Measurements from ENCODE around the gene KCNQ1. TPM values are rescaled to one million over a fixed set of nuclear protein-coding genes. Genes with fewer than 3 reads are reported as not detected.

Gene KCNQ1
- total RNA-seq, 1 experiment from 2014 or later = 10.7 TPM

DNA sequence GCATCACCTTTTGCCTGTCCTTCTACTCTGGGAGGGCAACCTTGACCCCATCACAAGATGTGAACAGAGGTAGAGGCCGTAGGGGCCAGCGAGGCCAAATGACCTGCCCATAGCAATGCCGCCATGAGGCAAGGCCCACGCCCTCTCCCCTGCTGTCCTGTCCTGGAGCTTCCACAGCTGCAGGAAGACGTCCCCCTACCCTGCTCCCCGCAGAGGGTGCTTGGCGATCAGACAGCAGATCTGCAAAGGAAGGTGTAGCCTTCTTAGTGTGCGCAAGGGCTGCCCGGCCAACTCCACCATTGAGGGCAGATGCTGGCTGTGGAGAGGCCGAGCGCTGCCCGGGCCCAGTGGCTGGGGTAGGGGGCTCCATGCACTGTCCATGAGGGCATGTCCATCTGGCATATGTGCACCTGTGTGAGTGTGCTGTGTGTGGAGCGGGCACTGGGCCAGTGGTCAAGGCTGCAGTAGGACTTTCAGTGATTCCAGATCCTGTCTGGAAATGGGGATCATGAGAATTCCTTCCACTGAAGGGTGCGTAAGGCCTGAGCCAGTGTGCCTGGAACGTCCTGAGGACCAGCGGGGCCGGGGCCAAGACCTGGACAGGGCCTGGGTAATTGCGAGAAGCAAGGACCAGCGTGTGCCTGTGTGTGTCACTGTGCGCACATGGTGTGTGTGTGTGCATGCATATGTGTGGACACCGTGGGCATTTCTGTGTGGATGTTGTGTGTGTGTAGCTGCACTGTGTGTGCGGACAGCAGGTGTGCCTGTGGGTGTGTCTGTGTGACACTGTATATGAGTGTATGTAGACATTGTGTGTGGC, 11.5 kb upstream of the KCNQ1 start:
- RAD21 ChIA-PET (ENCODE audit: low non-redundant PET in 1 of 2, low total read pairs in 2 of 2, uncharacterized antibody in 2 of 2, unreplicated experiment in 2 of 2) = no interaction called here
- H3K4me1 ChIP-seq (ENCODE audit: control insufficient read depth in 1 of 2, insufficient read depth in 2 of 2, low read length in 2 of 2) = no peaks in the 10 kb centered on the region
- no TSS peak for BruUV-seq (replicated peaks)
- H2AFZ ChIP-seq (ENCODE audit: low read depth, low read length, poor library complexity, severe bottlenecking) = no peak overlapping the region
- H3K36me3 ChIP-seq (ENCODE audit: control insufficient read depth in 1 of 2, insufficient read depth in 2 of 2, low read length in 2 of 2) = no peaks in the 10 kb centered on the region
- DNase-seq (ENCODE audit: low read depth, low spot score) (no peak), ATAC-seq (no peak)
- H3K4me2 ChIP-seq (ENCODE audit: low read length) = no peak overlapping the region
- TF ChIP-seq TCF7L2 (IDR thresholded peaks at IDR 0.05; ENCODE audit: borderline replicate concordance, extremely low read depth, insufficient read depth, insufficient read length) (no peak), RAD21 (IDR thresholded peaks at IDR 0.05; ENCODE audit: low read depth) (no peak), EGR1 (IDR thresholded peaks at IDR 0.05; ENCODE audit: low read depth) (no peak), CBX3 (IDR thresholded peaks at IDR 0.05; ENCODE audit: low read depth) (no peak), ATF3 (IDR thresholded peaks at IDR 0.05) (no peak), ELF1 (IDR thresholded peaks at IDR 0.05; ENCODE audit: borderline replicate concordance, low read depth) (no peak), SRF (IDR thresholded peaks at IDR 0.05; ENCODE audit: low read depth) (no peak), JUND (IDR thresholded peaks at IDR 0.05) (no peak), YY1 (IDR thresholded peaks at IDR 0.05; ENCODE audit: extremely low read depth, insufficient replicate concordance, low read depth, low read length) (no peak), EZH2phosphoT487 (IDR thresholded peaks at IDR 0.05; ENCODE audit: borderline replicate concordance) (no peak), CEBPB (IDR thresholded peaks at IDR 0.05; ENCODE audit: low read depth) (no peak), FOSL1 (IDR thresholded peaks at IDR 0.05; ENCODE audit: low read depth) (no peak)
- TF ChIP-seq, protein P1, sequence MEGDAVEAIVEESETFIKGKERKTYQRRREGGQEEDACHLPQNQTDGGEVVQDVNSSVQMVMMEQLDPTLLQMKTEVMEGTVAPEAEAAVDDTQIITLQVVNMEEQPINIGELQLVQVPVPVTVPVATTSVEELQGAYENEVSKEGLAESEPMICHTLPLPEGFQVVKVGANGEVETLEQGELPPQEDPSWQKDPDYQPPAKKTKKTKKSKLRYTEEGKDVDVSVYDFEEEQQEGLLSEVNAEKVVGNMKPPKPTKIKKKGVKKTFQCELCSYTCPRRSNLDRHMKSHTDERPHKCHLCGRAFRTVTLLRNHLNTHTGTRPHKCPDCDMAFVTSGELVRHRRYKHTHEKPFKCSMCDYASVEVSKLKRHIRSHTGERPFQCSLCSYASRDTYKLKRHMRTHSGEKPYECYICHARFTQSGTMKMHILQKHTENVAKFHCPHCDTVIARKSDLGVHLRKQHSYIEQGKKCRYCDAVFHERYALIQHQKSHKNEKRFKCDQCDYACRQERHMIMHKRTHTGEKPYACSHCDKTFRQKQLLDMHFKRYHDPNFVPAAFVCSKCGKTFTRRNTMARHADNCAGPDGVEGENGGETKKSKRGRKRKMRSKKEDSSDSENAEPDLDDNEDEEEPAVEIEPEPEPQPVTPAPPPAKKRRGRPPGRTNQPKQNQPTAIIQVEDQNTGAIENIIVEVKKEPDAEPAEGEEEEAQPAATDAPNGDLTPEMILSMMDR (IDR thresholded peaks at IDR 0.05 in 2 of 3, conservative IDR thresholded peaks at IDR 0.05 in 1 of 3; ENCODE audit: borderline replicate concordance in 1 of 3, insufficient read depth in 1 of 3, low read depth in 2 of 3, low read length in 2 of 3) = no peak
- TF ChIP-seq, protein P2, sequence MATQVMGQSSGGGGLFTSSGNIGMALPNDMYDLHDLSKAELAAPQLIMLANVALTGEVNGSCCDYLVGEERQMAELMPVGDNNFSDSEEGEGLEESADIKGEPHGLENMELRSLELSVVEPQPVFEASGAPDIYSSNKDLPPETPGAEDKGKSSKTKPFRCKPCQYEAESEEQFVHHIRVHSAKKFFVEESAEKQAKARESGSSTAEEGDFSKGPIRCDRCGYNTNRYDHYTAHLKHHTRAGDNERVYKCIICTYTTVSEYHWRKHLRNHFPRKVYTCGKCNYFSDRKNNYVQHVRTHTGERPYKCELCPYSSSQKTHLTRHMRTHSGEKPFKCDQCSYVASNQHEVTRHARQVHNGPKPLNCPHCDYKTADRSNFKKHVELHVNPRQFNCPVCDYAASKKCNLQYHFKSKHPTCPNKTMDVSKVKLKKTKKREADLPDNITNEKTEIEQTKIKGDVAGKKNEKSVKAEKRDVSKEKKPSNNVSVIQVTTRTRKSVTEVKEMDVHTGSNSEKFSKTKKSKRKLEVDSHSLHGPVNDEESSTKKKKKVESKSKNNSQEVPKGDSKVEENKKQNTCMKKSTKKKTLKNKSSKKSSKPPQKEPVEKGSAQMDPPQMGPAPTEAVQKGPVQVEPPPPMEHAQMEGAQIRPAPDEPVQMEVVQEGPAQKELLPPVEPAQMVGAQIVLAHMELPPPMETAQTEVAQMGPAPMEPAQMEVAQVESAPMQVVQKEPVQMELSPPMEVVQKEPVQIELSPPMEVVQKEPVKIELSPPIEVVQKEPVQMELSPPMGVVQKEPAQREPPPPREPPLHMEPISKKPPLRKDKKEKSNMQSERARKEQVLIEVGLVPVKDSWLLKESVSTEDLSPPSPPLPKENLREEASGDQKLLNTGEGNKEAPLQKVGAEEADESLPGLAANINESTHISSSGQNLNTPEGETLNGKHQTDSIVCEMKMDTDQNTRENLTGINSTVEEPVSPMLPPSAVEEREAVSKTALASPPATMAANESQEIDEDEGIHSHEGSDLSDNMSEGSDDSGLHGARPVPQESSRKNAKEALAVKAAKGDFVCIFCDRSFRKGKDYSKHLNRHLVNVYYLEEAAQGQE (IDR thresholded peaks at IDR 0.05; ENCODE audit: low read depth) = no peak
- H3K9me3 ChIP-seq (ENCODE audit: control insufficient read depth in 1 of 2, insufficient read depth in 1 of 2, low read depth in 1 of 2, low read length in 2 of 2) = no peaks in the 10 kb centered on the region
- intact Hi-C loops (cut with micrococcal nuclease) = no loop called here
- H3K79me2 ChIP-seq (ENCODE audit: insufficient read depth, low read length) = no peaks in the 10 kb centered on the region
- no peaks in the 10 kb centered on the region for H4K20me1 ChIP-seq (ENCODE audit: insufficient read depth)
- H3K9ac ChIP-seq (ENCODE audit: low read length) = no peak overlapping the region
- H3K27ac ChIP-seq (ENCODE audit: low read depth, low read length) = no peak overlapping the region
- 0 out of 2 replicates have a peak, but pooled peaks cover 6% of the 10 kb centered on the region for H3K27me3 ChIP-seq (ENCODE audit: insufficient read depth, low read length)
- no peak overlapping the region for H3K4me3 ChIP-seq (replicated peaks in 1 of 2; ENCODE audit: low read depth in 1 of 2, low read length in 2 of 2)
- POLR2A ChIA-PET = no interaction called here
- H3K9me2 ChIP-seq (ENCODE audit: insufficient read depth) = no peaks in the 10 kb centered on the region
- CTCF ChIA-PET = no interaction called here
